Measurements from ENCODE around the gene C5.
"Not testable (repeated sequence)": the region's sequence is repeated elsewhere in the genome, so short reads cannot be mapped to it uniquely, and the experiment has no call there.

The C5 gene

DNA sequence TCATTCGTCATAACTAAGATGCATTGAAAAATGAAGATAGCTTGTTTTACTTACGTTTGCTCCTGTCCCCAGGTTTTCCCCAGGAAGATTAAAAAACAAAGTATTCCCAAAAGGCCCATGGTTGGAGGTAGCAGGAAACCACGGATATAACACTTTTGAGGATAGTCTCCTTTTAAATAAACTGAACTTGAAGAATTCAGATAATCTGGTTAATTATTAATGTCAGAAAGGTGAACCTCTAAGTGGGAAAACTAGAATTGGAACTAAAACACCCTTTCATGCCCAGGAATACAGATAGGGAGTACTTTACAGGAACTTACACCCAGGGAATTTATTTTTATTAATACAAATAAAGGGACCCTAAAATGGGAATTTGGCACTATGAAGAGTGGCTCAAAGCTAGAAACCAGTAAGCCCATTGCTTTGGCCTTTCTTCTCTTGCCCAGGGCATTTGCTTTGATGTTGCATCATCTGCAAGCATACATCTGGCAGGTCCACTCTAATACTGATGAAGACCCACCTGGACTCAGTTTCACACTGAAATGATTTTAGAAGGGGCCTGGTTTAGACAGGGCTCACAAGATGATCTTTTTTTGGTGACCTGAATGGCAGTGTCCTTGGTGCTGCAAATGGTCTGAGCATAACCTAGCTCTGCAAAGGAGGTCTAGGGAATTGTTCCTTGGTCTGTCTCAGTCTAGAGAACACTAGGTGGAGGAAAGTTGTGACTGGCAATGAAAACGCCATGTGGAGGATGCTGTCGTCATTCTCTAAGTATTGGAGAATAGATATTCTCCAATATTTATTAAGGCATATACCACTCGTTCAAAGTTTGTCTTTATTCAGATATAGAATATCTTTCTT is at the start of gene C5:
Gene C5 (minus strand): TSS at position 148 of the 861 bp plus-strand sequence. CDS start 29 bp downstream, at position 119.
- no peak for DNase-seq (ENCODE audit: low spot score)

DNA sequence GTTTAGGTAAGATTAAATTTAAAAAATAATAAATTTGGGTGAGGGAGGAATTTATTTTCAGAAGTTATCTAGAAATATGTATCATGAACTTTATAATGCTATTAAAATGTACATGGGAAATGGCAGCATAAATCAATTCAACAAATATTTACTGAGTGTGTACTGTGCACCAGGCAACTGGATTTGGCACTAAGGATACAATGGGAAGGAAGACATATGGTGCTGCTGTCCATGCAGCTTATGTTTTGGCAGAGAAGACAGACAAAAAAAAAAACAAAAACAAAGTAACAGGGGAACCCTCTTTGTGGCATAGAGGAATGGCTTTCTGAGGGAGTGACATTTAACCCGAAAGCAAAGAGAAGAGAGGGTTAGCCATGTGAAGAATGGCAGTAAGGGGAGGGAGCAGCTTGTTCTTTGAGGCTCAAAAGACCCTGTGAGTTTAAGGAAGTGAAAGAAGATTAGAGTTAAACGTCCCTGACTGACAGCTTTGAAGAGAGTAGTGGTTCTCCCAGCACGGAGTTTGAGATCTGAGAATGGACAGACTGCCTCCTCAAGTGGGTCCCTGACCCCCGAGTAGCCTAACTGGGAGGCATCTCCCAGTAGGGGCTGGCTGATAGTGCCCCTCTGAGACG is 48.6 kb upstream of the C5 start:
- no peak for DNase-seq (ENCODE audit: low spot score)

DNA sequence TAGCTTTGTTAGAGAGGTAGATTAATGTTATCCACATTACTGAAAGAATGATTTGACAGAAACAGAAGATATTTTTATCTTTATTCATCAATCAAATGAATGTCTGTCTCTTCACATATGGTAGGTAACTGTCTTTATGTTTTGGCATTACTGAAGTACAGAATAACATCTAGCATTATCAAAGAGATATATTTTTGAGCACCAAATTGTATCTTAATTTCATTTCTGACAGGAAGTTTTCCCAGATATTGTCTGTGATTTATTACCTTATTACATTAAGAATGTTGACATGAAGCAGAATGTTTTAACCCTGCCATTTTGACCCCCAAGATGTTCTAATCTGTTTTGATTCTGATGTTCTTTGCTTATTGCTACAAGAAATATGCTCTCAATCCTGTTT is 45.0 kb upstream of the C5 start:
- DNase-seq (ENCODE audit: low spot score), result no peak

GRCh38 chr9:121090743-121091142 is 40.7 kb upstream of the C5 start:
- not testable (repeated sequence) for DNase-seq (ENCODE audit: low spot score)

GRCh38 chr9:121088576-121088975 is 38.5 kb upstream of the C5 start:
- no peak for DNase-seq (ENCODE audit: low spot score)

GRCh38 chr9:121085661-121086060 is 35.6 kb upstream of the C5 start:
- no peak for DNase-seq (ENCODE audit: low spot score)

DNA sequence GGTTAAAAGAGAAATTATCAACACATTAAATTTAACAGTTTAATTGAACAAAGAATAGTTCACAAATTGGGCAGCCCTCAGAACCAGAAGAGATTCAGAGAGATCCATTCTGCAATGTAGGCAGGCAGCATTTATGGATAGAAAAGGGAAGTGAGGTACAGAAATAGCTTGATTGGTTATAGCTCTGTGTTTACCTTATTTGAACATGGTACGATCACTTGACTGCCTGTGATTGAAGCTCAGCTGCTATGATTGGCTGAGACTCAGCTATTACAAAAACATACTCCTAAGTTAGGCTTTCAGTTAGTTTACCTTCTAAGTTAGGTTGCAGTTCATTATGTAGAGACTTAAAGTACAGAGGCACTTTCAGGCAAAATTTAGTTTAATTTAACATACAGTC is 32.0 kb upstream of the C5 start:
- no peak for DNase-seq (ENCODE audit: low spot score)

DNA sequence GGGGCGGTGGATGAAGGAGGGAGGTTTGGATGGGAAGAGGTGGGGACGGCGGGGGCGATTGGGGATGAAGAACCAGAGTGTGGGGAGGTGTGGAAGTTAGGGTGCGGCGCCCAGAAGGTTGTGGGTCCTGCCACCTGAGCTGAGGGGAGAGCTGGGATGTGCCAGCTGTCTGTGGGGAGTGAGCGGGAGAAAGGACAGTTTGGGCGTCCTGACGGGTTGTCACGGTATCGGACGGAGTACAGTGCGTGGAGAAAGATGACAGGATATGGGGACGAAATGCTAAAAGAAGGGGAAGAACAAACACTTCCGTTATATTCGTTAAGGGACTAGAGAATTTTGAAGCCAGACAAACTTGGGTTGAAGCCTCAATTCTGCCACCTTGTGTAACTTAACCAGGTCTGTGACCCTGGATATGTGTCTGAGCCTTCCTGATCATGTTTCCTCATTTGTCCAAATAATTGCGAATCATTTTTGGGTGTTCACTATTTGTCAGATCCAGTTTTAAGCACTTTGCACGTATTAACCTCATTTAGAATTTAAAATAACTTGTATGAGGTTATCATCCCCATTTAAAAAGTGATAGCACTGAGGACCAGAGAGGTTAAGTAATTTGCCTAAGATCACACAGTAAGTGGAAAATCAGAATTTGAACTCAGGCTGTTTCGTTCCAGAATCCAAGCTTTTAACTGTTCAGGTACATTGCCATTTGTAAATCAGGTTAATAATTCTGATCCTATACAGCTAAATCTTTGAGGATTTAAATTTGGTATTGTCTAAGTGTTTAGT is 25.4 kb upstream of the C5 start:
- peak; percentile 52 for DNase-seq (ENCODE audit: low spot score)

- DNase-seq (ENCODE audit: low spot score), result peak; percentile 80
Measured at GRCh38 chr9:121074370-121075250, 24.5 kb upstream of the C5 start, which contains the start of gene CNTRL. CNTRL (plus strand) TSS chr9:121074955; CDS start chr9:121088327, 13,372 bp downstream.

- no peak for DNase-seq (ENCODE audit: low spot score)
Measured at GRCh38 chr9:121073038-121073437, 23.0 kb upstream of the C5 start.

- DNase-seq (ENCODE audit: low spot score), result peak; percentile 55
Measured at GRCh38 chr9:121071756-121072421, 21.8 kb upstream of the C5 start.

GRCh38 chr9:121071370-121071755 is 21.3 kb upstream of the C5 start:
- peak; percentile 5 for DNase-seq (ENCODE audit: low spot score)

DNA sequence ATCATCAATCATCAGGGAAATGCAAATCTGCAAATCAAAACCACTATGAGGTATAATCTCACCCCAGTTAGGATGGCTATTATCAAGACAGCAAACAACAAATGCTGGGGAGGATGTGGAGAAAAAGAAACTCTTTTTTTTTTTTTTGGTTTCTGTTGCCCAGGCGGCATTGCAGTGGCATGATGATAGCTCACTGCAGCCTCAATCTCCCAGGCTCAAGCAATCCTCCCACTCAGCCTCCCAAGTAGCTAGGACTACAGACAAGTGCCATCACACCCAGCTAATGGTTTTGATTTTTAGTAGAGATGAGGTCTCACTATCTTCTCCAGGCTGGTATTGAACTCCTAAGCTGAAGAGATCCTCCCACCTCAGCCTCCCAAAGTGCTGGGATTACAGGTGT is 19.3 kb upstream of the C5 start:
- no peak for DNase-seq (ENCODE audit: low spot score)

DNA sequence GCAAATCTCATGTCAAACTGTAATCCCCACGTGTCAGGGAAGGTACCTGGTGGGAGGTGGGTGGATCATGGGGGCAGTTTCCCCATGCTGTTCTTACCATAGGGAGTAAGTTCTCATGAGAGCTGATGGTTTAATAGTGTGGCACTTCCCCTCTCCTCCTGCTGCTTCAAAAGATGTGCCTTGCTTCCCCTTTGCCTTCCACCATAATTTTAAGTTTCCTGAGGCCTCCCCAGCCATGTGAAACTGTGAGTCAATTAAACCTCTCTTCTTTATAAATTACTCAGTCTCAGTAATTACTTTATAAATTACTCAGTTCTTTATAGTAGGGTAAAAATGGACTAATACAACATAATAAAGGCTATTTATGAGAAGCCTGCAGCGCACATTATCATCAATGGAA is 17.6 kb upstream of the C5 start:
- DNase-seq (ENCODE audit: low spot score), result no peak

DNA sequence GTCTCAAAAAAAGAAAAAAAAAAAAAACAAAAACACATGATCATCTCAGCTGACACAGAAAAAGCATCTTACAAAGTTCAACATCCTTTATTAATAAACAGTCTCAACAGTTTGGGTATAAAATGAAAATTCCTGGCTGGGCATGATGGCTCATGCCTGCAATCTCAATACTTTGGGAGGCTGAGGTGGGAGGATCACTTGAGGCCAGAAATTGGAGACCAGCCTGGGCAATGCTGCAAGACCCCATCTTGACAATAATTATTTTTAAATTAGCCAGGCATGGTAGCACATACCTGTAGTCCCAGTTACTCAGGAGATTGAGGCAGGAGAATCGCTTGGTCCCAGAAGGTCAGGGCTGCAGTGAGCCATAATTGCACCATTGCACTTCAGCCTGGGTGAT is 16.8 kb upstream of the C5 start:
- no peak for DNase-seq (ENCODE audit: low spot score)

DNA sequence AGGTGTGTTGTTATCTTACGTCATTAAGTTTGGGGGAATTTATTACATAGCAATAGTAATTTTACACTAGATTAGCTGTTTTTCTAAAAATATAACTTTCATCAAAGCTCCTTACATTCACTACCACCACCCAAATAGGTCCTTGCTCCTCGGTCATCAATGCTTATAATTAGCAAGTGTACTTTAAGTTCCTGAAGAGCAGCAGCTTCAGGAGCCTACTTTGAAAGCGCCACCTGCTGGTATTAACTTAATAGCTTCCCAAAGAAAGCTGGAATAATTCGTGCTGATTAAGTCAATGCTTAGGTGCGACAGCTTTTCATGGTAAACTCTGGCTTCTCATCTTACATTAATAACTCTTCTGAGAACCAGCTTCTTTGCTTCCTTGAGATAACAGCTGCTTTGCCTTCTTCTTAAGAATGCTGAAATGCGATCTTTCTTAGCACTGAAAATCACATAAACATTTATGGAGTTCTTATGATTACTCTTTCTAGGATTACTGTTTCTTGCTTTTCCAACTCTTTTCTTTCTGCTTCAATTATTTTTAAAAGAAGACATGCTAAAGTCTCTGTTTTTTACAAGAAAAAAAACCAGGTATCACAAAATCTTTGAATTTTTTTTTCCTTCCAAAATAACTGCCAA is 10.0 kb upstream of the C5 start:
- peak; percentile 70 for DNase-seq (ENCODE audit: low spot score)

DNA sequence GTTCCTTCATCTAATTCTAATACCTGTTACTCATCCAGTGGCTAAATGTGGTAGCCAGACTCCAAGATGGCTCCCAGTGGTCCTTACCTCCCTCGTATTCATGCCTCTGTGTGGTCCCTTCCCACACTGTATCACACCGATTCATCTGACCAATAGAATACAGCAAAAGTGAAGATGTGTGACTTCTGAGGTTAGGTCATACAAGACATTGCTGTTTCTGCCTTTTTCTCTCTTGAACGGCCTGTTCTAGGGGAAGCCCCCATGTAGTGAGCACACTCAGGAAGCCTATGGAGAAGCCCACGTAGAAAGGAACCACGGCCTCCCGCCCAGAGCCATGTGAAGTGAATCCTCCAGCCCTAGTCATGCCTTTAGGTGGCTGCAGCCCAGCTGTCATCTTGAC is 9.4 kb upstream of the C5 start:
- DNase-seq (ENCODE audit: low spot score), result no peak

GRCh38 chr9:121057821-121058220 is 7.7 kb upstream of the C5 start:
- no peak for DNase-seq (ENCODE audit: low spot score)

DNA sequence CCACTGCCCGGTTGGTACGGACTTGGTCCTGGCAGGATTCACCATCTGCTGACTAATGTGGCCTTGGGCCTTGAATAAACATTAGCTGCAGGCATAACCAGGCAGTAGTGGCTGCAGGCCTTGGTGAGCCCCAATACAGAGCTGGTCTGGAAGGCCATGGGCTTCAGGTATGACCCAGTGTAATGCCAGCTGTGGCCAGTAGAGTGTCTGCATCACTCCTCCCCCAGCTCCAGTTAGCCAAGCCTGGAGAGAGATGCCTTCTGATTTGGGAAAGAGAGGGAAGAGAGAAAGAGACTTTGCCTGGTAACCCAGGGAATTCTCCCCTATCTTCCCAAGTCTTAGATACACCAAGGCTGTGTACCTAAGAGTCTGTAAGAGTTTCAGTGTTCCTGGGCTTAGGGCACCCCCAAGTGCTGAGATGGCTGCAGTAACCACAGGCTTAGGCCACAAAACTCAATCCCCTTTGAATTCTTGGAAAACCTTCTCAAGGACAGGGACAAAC is 5.6 kb upstream of the C5 start:
- DNase-seq (ENCODE audit: low spot score), result no peak

DNA sequence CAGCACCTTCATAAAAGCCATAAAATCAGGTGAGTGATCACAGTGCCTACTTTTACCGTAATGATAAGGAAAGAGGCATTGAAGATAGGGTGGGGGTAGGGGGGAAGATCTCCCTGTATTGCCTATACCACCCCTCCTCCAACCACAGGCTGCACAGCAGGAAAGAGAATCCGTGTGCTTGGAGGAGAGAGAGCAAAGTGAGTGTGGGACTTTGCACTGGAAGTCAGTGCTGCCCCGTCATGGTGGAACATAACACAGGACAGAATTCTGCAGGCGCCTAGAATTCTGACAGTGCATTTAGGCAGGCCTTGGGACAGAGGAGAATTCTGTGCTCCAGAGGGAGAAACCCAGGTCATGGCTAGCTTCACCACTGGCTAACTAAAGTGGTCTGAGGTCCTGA is 3.5 kb upstream of the C5 start:
- no peak for DNase-seq (ENCODE audit: low spot score)
